H1 (cell line): ENCODE data around the gene USP53. TPM values are rescaled to one million over a fixed set of nuclear protein-coding genes. Genes with fewer than 3 reads are reported as not detected.

Source experiments
- CTCF ChIA-PET: fragments of 300-600 bp; sonication (Branson Sonifier 250); formaldehyde crosslinking; loops from one replicate; lab custom pipeline; 2021; ENCODE audit not compliant: partially characterized antibody; lab: Charles Lee
- POLR2A ChIA-PET: fragments of 300-600 bp; sonication (Branson Sonifier 250); formaldehyde crosslinking; loops from one replicate; lab custom pipeline; 2021; ENCODE audit warnings: inconsistent platforms; ENCODE audit not compliant: partially characterized antibody; lab: Charles Lee
- DNase-seq, 2 experiments: peaks; one replicate each; pipeline versions ENCODE4 v3.0.0 to v3.0.0-alpha.2; 2010 to 2022; ENCODE audit warnings: low spot score in 2 of 2, low read depth in 1 of 2, mixed read lengths in 1 of 2
- FAIRE-seq: peaks from 2 replicates; lab custom pipeline; 2011; peaks lifted over from hg19 to GRCh38; lab: Jason Lieb, UNC
- H2AFZ ChIP-seq: 2 replicates; pipeline ENCODE4 v1.8.1; 2012; ENCODE audit warnings: low read length, inconsistent platforms
- H2AK5ac ChIP-seq: 2 replicates; pipeline ENCODE4 v1.6.1; 2013; ENCODE audit warnings: low read depth, low read length
- H2BK120ac ChIP-seq: replicated peaks from 2 replicates; pipeline ENCODE3; 2013; ENCODE audit warnings: low read depth, low read length, inconsistent platforms
- H2BK12ac ChIP-seq: 2 replicates; pipeline ENCODE4 v1.6.1; 2013; ENCODE audit warnings: low read depth, low read length
- H2BK15ac ChIP-seq: 2 replicates; pipeline ENCODE4 v1.6.1; 2013; ENCODE audit warnings: low read length
- H2BK20ac ChIP-seq: 2 replicates; pipeline ENCODE4 v1.6.1; 2013; ENCODE audit warnings: low read length
- H2BK5ac ChIP-seq: 2 replicates; pipeline ENCODE4 v1.6.1; 2013; ENCODE audit warnings: low read depth, low read length
- H3K14ac ChIP-seq: 2 replicates; pipeline ENCODE4 v1.6.1; 2013; ENCODE audit warnings: inconsistent platforms; ENCODE audit not compliant: insufficient read length
- H3K18ac ChIP-seq: 2 replicates; pipeline ENCODE4 v1.6.1; 2013; ENCODE audit warnings: low read length; ENCODE audit errors: extremely low read depth
- H3K23ac ChIP-seq: 2 replicates; pipeline ENCODE4 v1.6.1; 2013; ENCODE audit warnings: inconsistent platforms; ENCODE audit not compliant: insufficient read length
- H3K23me2 ChIP-seq: 2 replicates; pipeline ENCODE4 v1.6.1; 2013; ENCODE audit warnings: low read depth, low read length
- H3K27ac ChIP-seq: 2 replicates; pipeline ENCODE4 v1.6.1; 2011; ENCODE audit warnings: low read depth, low read length, inconsistent platforms
- H3K27me3 ChIP-seq, 4 experiments: replicated peaks in 1 of 4; 1 replicate in 1 of 4; 2 replicates in 3 of 4; pipeline versions ENCODE4 v1.6.1 to v1.8.1; 2011 to 2013; ENCODE audit warnings: low read length in 3 of 4, mild to moderate bottlenecking in 3 of 4, inconsistent platforms in 2 of 4, mixed read lengths in 2 of 4, moderate library complexity in 1 of 4; ENCODE audit not compliant: control insufficient read depth in 3 of 4, insufficient read depth in 3 of 4; ENCODE audit errors: extremely low read depth in 1 of 4
- H3K36me3 ChIP-seq, 4 experiments: 2 replicates each; pipeline versions ENCODE4 v1.6.1 to v1.8.1; 2011 to 2013; ENCODE audit warnings: mild to moderate bottlenecking in 4 of 4, low read length in 3 of 4, moderate library complexity in 2 of 4, control low read depth in 1 of 4, inconsistent platforms in 1 of 4; ENCODE audit not compliant: insufficient read depth in 4 of 4, control insufficient read depth in 2 of 4
- H3K4ac ChIP-seq: replicated peaks from 2 replicates; pipeline ENCODE3; 2013; ENCODE audit warnings: low read length, low read depth, mixed read lengths, inconsistent platforms; ENCODE audit not compliant: insufficient read length
- H3K4me1 ChIP-seq, 4 experiments: replicated peaks in 1 of 4; 1 replicate in 1 of 4; 2 replicates in 3 of 4; pipeline versions ENCODE4 v1.6.1 to v1.8.1; 2011 to 2013; ENCODE audit warnings: low read length in 3 of 4, inconsistent platforms in 2 of 4, mixed read lengths in 1 of 4; ENCODE audit not compliant: insufficient read depth in 4 of 4, control insufficient read depth in 3 of 4
- H3K4me2 ChIP-seq, 2 experiments: 2 replicates each; pipeline versions ENCODE4 v1.6.1 to v1.8.1; 2011 to 2013; ENCODE audit warnings: low read depth in 2 of 2, low read length in 2 of 2, control low read depth in 1 of 2, inconsistent platforms in 1 of 2, mild to moderate bottlenecking in 1 of 2; ENCODE audit not compliant: insufficient read depth in 1 of 2
- H3K4me3 ChIP-seq, 4 experiments: fragments of 200-600, 300-600 bp in 1 of 4; sonication (generic), shearing (Covaris generic), sonication (Bioruptor Twin) in 1 of 4; 2 replicates each; pipeline versions ENCODE4 v1.5.1 to v1.8.1; 2011 to 2016; ENCODE audit warnings: low read length in 4 of 4, low read depth in 3 of 4, control low read depth in 2 of 4, inconsistent platforms in 2 of 4, mild to moderate bottlenecking in 2 of 4, mixed read lengths in 1 of 4, moderate library complexity in 1 of 4; ENCODE audit not compliant: insufficient read depth in 2 of 4; ENCODE audit errors: extremely low read depth in 1 of 4
- H3K56ac ChIP-seq: replicated peaks from 2 replicates; pipeline ENCODE3; 2013; ENCODE audit warnings: low read depth, mild to moderate bottlenecking, mixed read lengths, low read length, inconsistent platforms; ENCODE audit not compliant: insufficient read length
- H3K79me1 ChIP-seq: 2 replicates; pipeline ENCODE4 v1.6.1; 2013; ENCODE audit warnings: low read depth, low read length, control low read depth
- H3K79me2 ChIP-seq, 2 experiments: 2 replicates each; pipeline versions ENCODE4 v1.6.1 to v1.8.1; 2012 to 2013; ENCODE audit warnings: low read length in 2 of 2, mild to moderate bottlenecking in 2 of 2, inconsistent platforms in 1 of 2; ENCODE audit not compliant: insufficient read depth in 2 of 2, control insufficient read depth in 1 of 2
- H3K9ac ChIP-seq, 4 experiments: replicated peaks in 1 of 4; 1 replicate in 1 of 4; 2 replicates in 3 of 4; pipeline versions ENCODE4 v1.6.1 to v1.8.1; 2011 to 2013; ENCODE audit warnings: low read depth in 3 of 4, low read length in 3 of 4, control low read depth in 2 of 4, mild to moderate bottlenecking in 2 of 4, moderate library complexity in 2 of 4, inconsistent platforms in 1 of 4; ENCODE audit errors: extremely low read depth in 1 of 4
- H3K9me3 ChIP-seq, 2 experiments: 2 replicates each; pipeline versions ENCODE4 v1.6.1 to v1.8.1; 2012 to 2013; ENCODE audit warnings: mild to moderate bottlenecking in 2 of 2, moderate library complexity in 2 of 2, control low read depth in 1 of 2, inconsistent platforms in 1 of 2, low read depth in 1 of 2, low read length in 1 of 2, mixed read lengths in 1 of 2; ENCODE audit not compliant: insufficient read depth in 2 of 2
- H4K20me1 ChIP-seq, 2 experiments: replicated peaks in 1 of 2; 2 replicates each; pipeline versions ENCODE3 to v1.8.1; 2011 to 2013; ENCODE audit warnings: inconsistent platforms in 2 of 2, low read length in 2 of 2, mild to moderate bottlenecking in 1 of 2; ENCODE audit not compliant: insufficient read depth in 2 of 2, control insufficient read depth in 1 of 2
- H4K5ac ChIP-seq: 2 replicates; pipeline ENCODE4 v1.6.1; 2013; ENCODE audit warnings: low read length, low read depth, mixed read lengths, inconsistent platforms; ENCODE audit not compliant: insufficient read length
- H4K8ac ChIP-seq: 2 replicates; pipeline ENCODE4 v1.8.0; 2013; ENCODE audit warnings: mild to moderate bottlenecking, moderate library complexity, low read length, inconsistent platforms; ENCODE audit not compliant: insufficient read depth; ENCODE audit errors: extremely low read depth
- H4K91ac ChIP-seq: replicated peaks from 2 replicates; pipeline ENCODE3; 2013; ENCODE audit warnings: low read length, mixed read lengths, inconsistent platforms; ENCODE audit not compliant: insufficient read length
- BCL11A ChIP-seq, 2 experiments: IDR thresholded peaks; one replicate each; pipeline ENCODE4 v1.6.1; 2011; ENCODE audit warnings: low read depth in 2 of 2, low read length in 2 of 2, mild to moderate bottlenecking in 2 of 2
- BRCA1 ChIP-seq: IDR thresholded peaks from 2 replicates; pipeline ENCODE4 v1.6.1; 2012; ENCODE audit warnings: low read depth, low read length, improper control_type of control experiment
- CEBPB ChIP-seq: IDR thresholded peaks from 2 replicates; pipeline ENCODE4 v1.6.1; 2012; ENCODE audit warnings: low read depth, low read length
- CREB1 ChIP-seq: IDR thresholded peaks from 2 replicates; pipeline ENCODE4 v1.6.1; 2012; ENCODE audit warnings: inconsistent platforms
- EGR1 ChIP-seq: IDR thresholded peaks from 2 replicates; pipeline ENCODE4 v1.6.1; 2011; ENCODE audit warnings: low read depth, low read length, borderline replicate concordance
- HDAC2 ChIP-seq, 2 experiments: fragments of 300-600 bp in 1 of 2; sonication (generic) in 1 of 2; IDR thresholded peaks; 2 replicates each; pipeline ENCODE4 v1.6.1; 2011 to 2012; ENCODE audit warnings: low read depth in 2 of 2, low read length in 2 of 2, mild to moderate bottlenecking in 2 of 2, moderate library complexity in 2 of 2, borderline replicate concordance in 1 of 2, inconsistent platforms in 1 of 2
- HDAC6 ChIP-seq: IDR thresholded peaks from one replicate; pipeline ENCODE4 v1.7.1; 2012; ENCODE audit warnings: low read depth, mild to moderate bottlenecking, inconsistent platforms, low read length, moderate library complexity
- NANOG ChIP-seq: IDR thresholded peaks from 2 replicates; pipeline ENCODE4 v1.6.1; 2011; ENCODE audit warnings: low read length, low read depth, mild to moderate bottlenecking, inconsistent platforms; ENCODE audit not compliant: insufficient read depth, poor library complexity, severe bottlenecking
- NRF1 ChIP-seq: IDR thresholded peaks from 2 replicates; pipeline ENCODE4 v1.6.1; 2011; ENCODE audit warnings: mild to moderate bottlenecking, low read depth, low read length, improper control_type of control experiment
- RNF2 ChIP-seq: fragments of 200-900, 300-1000 bp; sonication (generic); IDR thresholded peaks from 2 replicates; pipeline ENCODE4 v1.7.1; 2016; ENCODE audit warnings: borderline replicate concordance, low read depth, mild to moderate bottlenecking, antibody characterized with exemption, low read length; ENCODE audit not compliant: poor library complexity, severe bottlenecking; ENCODE audit errors: missing control alignments
- RXRA ChIP-seq: IDR thresholded peaks from 2 replicates; pipeline ENCODE4 v1.6.1; 2011; ENCODE audit warnings: low read depth, mild to moderate bottlenecking, low read length, moderate library complexity; ENCODE audit not compliant: insufficient read depth
- SIRT6 ChIP-seq: IDR thresholded peaks from one replicate; pipeline ENCODE4 v1.7.1; 2012; ENCODE audit warnings: low read length, inconsistent platforms
- SRF ChIP-seq: IDR thresholded peaks from 2 replicates; pipeline ENCODE4 v1.6.1; 2011; ENCODE audit warnings: mild to moderate bottlenecking, low read depth, low read length, moderate library complexity
- TAF1 ChIP-seq: IDR thresholded peaks from 2 replicates; pipeline ENCODE4 v1.6.1; 2011; ENCODE audit warnings: mild to moderate bottlenecking, low read depth, low read length
- ZNF274 ChIP-seq: IDR thresholded peaks from 2 replicates; pipeline ENCODE4 v1.7.0; 2012; ENCODE audit warnings: low read length, borderline replicate concordance; ENCODE audit errors: extremely low read depth
- WGBS, 2 experiments: shearing (Covaris generic) in 1 of 2; methylation state at CpG; one replicate each; pipeline versions ENCODE4 v1.1.6 to v1.1.7; 2013 to 2015; ENCODE audit warnings: low lambda C conversion rate in 2 of 2, mixed read lengths in 2 of 2, inconsistent platforms in 1 of 2, low coverage in 1 of 2, missing lambda C conversion rate in 1 of 2; ENCODE audit not compliant: insufficient replicate concordance in 2 of 2, insufficient coverage in 1 of 2, insufficient read length in 1 of 2; ENCODE audit errors: extremely low coverage in 1 of 2, missing lambda C conversion rate in 1 of 2; 5-methylcytosine and 5-hydroxymethylcytosine counted together
- polyA plus RNA-seq, 7 experiments: library from polyadenylated mRNA; depleted of rRNA in 3 of 7; stranded (reverse) in 5 of 7; unstranded in 2 of 7; fragments of >200 nt in 5 of 7; fragments of 200-250 nt in 2 of 7; gene quantifications; 1 replicate in 5 of 7; 2 replicates in 1 of 7; 4 replicates in 1 of 7; pipeline versions ENCODE4 v1.2.1 to v1.2.3, GENCODE V29; 2011 to 2013; ENCODE audit warnings: missing spikeins in 2 of 7, mixed read lengths in 2 of 7
- total RNA-seq: library from RNA; stranded (reverse); fragmentation: NEBNext Ultra II Directional; extraction: Animal tissue kit (Norgen Biotek cat#: 25700); gene quantifications from 2 replicates; pipeline ENCODE4 v1.2.1, GENCODE V29; 2021

The USP53 gene
- total and polyA plus RNA-seq, 2 of the 8 experiments (the other 6 are each of a cell fraction or from before 2014, with no cell fraction given): 2.9 to 14.9 TPM

DNA sequence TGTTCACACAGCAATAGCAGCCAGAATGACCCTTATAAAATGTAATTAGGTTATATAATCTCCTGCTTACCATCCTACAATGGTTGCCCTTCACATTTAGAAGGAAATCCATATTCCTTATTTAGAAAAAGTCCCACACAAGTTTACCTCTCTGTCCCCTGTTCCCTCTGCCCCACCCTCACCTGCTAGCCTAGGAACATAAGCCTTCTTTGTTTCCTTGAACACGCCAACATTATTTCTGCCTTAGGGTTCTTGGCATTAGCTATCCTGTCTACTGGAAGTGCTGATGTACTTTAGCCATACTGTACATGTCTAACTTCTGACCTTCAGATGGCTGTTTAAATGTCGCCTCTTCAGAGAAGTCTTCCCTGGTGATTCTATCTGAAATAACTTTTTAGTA lies 28.4 kb upstream of the USP53 start:
- Histone ChIP-seq H3K4me1 (no peaks in the 10 kb centered on the region), H3K23ac (no peak overlapping the region), H3K56ac (no peak overlapping the region), H3K23me2 (no peaks in the 10 kb centered on the region), H3K14ac (no peak overlapping the region), H3K27ac (no peak overlapping the region), H2BK120ac (no peak overlapping the region), H4K5ac (no peak overlapping the region), H3K4me2 (no peak overlapping the region), H3K9ac (no peak overlapping the region), H2BK5ac (no peak overlapping the region), H2AK5ac (no peak overlapping the region), H4K8ac (no peak overlapping the region), H3K18ac (no peak overlapping the region), H2AFZ (no peak overlapping the region), H3K79me1 (no peaks in the 10 kb centered on the region), H2BK12ac (no peak overlapping the region), H2BK15ac (no peak overlapping the region), H4K20me1 (no peaks in the 10 kb centered on the region), H3K4ac (no peak overlapping the region), H2BK20ac (no peak overlapping the region), H3K9me3 (no peaks in the 10 kb centered on the region), H4K91ac (no peak overlapping the region), H3K79me2 (no peaks in the 10 kb centered on the region), H3K4me3 (no peak overlapping the region), H3K27me3 (no peaks in the 10 kb centered on the region), H3K36me3 (no peaks in the 10 kb centered on the region)
- CTCF ChIA-PET: no interaction called here
- 91% methylated on average over 2 of the region's 2 CpGs; no CpG with 5 or more reads in 1 of the 2 experiments for WGBS, 2 experiments
- POLR2A ChIA-PET: no interaction called here
- no peak for FAIRE-seq
- no peak for DNase-seq
- TF ChIP-seq SIRT6: no peak
- TF ChIP-seq CEBPB: no peak
- no peak for TF ChIP-seq TAF1
- no peak for TF ChIP-seq CREB1
- TF ChIP-seq RXRA: no peak
- TF ChIP-seq ZNF274: no peak
- no peak for TF ChIP-seq EGR1
- TF ChIP-seq SRF: no peak
- no peak for TF ChIP-seq NRF1
- no peak for TF ChIP-seq BRCA1
- no peak for TF ChIP-seq NANOG
- no peak for TF ChIP-seq RNF2
- TF ChIP-seq HDAC6: no peak
- TF ChIP-seq BCL11A (IDR thresholded peaks at IDR 0.05; ENCODE audit: low read depth in 2 of 2, low read length in 2 of 2): no peak
- TF ChIP-seq HDAC2 (IDR thresholded peaks at IDR 0.05; ENCODE audit: borderline replicate concordance in 1 of 2, low read depth in 2 of 2, low read length in 2 of 2): no peak
